Measurements from ENCODE around the gene PTPN22.

DNA sequence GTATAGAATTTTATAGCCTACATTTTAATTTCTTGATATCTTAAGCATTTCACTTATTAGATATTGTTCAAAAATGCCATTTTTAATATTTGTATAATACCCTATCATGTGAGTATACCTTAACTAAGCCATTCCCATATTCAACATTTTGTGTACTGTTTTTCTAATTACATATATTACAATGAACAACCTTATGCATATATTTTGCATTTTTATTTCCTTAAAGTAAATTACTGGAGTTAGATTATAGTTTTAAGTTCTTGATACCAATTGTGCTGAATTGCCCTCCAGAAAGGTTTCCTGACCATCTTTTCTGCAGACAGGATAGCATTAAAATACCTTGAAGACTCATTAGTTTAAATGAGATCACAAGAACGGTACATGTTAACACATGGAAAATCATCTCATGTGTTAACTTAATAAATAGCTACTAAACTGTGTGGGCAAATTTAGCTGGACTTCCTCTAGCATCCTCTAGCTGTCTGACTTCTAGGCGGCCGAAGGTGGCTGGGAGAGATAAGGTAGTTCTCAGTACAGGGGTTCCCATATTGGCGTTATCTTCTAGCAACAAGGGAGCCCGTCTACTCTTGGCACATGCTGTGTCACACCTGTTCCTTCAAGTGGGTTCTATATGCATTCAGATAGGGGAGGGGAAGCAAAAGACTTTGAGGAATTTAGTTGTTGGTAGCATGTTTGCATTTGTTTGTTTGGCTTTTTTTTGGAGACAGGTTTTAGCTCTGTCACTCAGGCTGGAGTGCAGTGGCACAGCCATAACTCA lies 42.6 kb upstream of the PTPN22 start:
- TF ChIP-seq, protein P1, sequence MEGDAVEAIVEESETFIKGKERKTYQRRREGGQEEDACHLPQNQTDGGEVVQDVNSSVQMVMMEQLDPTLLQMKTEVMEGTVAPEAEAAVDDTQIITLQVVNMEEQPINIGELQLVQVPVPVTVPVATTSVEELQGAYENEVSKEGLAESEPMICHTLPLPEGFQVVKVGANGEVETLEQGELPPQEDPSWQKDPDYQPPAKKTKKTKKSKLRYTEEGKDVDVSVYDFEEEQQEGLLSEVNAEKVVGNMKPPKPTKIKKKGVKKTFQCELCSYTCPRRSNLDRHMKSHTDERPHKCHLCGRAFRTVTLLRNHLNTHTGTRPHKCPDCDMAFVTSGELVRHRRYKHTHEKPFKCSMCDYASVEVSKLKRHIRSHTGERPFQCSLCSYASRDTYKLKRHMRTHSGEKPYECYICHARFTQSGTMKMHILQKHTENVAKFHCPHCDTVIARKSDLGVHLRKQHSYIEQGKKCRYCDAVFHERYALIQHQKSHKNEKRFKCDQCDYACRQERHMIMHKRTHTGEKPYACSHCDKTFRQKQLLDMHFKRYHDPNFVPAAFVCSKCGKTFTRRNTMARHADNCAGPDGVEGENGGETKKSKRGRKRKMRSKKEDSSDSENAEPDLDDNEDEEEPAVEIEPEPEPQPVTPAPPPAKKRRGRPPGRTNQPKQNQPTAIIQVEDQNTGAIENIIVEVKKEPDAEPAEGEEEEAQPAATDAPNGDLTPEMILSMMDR (optimal IDR thresholded peaks at IDR 0.05 in 1 of 3, IDR thresholded peaks at IDR 0.05 in 1 of 3, conservative IDR thresholded peaks at IDR 0.05 in 1 of 3; ENCODE audit: extremely low read depth in 1 of 3, insufficient read depth in 2 of 3, low read length in 3 of 3), result no peak
- TF ChIP-seq EZH2 (IDR thresholded peaks at IDR 0.05; ENCODE audit: low read length), result no peak
